Epidermal melanocyte (primary cell): ENCODE results near the gene DOCK4.

Source experiments
- DNase-seq: peaks from one replicate; pipeline ENCODE4 v3.0.0; 2011; ENCODE audit warnings: low spot score; ENCODE audit not compliant: insufficient read length

The DOCK4 gene

DNA sequence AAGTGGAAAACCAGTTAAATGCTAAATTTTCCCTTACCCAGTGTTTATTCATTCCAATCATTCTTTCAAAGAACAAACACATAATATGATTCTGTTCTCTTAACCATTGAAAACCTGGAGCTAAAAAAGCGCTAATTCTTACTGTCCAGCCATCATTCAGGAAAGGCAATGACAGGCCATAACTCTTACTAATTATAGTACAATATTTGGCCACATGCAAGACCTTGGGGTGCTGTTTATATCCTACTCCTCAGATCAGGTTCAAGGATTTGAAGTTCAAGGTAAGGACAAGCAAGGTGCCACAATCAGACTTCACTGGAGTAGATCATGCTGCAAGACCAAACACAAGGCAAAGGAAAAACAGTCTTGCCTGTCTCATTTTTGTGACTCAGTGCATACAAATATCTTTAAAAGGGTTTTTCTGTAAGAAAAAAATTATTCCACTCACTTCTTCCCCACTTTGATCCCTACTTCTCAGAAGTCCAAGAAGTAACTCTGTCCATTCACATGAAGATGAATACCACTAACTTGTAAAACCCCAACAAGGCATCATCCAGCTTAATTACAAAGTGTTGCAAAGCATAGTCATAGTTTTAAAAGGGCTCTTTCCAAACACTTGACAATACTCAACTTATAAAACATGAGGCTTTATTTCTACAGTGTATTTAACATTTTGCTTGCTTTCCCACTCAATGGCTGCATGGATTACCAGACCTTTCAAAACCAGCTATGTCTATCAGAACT lies 153.0 kb downstream of the DOCK4 start:
- DNase-seq = peak; percentile 26

GRCh38 chr7:112052498-112052897 lies 153.7 kb downstream of the DOCK4 start:
- no peak for DNase-seq

- DNase-seq = no peak
Measured at GRCh38 chr7:112050250-112050881, 155.8 kb downstream of the DOCK4 start.

DNA sequence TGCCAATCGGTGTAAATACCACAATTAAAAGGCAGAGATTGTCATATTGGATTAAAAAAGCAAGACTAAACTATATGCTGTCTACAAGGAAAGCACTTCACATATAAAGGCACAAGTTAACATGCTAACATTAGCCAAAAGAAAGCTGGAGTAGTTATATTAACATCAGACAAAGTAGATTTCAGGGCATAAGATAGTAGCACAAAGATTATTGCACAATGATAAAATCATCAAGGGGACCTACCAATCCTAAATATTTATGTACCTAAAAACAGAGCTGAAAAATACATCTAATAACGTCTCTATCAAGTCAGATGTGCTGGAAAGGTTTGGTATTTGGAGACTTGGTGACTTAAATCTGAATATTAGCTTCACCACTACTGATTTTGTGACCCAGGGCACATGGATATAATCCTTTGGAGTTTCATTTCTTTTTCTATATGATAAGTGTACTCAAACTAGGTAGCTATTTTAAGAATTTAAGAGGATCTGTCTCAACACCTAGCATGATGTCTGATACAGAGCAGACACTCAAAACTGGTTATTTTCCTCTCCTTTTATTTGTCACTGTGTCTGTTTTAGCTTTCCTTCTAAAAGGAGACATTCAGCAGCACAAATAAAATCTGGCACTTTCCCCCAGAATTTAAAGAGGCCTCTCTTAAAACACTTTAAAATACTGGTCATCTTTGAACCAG lies 156.5 kb downstream of the DOCK4 start:
- DNase-seq = no peak

- no peak for DNase-seq
Measured at GRCh38 chr7:112047421-112047820, 158.8 kb downstream of the DOCK4 start.

GRCh38 chr7:112045222-112045621 lies 161.0 kb downstream of the DOCK4 start:
- DNase-seq = no peak

DNA sequence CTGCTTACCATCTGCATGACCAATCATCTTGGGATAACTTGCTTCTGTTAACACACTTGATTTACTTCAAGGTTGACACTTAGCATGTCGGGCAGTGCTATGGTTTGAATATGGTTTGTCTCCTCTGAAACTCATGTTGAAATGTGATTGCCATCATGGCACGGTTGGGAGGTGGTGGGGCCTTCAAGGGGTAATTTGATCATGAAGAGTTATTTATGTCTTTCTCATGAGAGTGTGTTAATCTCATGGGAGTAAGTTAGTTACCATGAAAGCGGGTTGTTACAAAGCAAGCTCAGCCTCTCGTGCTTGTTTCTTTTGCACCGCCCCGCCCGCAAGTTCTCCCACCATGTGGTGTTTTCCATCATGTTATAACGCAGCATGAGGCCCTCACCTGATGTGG lies 163.6 kb downstream of the DOCK4 start:
- no peak for DNase-seq

- no peak for DNase-seq
Measured at GRCh38 chr7:112038353-112038752, 167.8 kb downstream of the DOCK4 start.

DNA sequence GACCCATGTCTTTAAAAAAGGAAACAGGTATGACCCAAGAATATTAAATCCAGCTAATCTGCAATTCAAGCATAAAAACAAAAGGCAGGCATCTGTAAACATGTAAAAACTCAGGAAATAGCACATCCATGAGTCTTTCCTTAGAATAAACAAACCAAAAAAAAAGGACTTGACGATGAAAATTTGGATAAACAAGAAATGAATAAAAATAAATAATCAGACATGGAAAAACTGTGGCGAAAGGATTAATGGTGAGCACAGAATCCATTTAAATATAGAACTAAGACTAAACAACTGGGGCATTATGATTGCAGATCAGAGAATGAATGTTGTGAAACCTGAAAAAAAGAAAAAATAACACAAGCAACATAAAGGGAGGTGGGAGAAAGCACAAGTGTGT lies 170.1 kb downstream of the DOCK4 start:
- DNase-seq = no peak

GRCh38 chr7:112031689-112032088 lies 174.5 kb downstream of the DOCK4 start:
- no peak for DNase-seq

GRCh38 chr7:112025556-112025955 lies 180.6 kb downstream of the DOCK4 start:
- DNase-seq = no peak

DNA sequence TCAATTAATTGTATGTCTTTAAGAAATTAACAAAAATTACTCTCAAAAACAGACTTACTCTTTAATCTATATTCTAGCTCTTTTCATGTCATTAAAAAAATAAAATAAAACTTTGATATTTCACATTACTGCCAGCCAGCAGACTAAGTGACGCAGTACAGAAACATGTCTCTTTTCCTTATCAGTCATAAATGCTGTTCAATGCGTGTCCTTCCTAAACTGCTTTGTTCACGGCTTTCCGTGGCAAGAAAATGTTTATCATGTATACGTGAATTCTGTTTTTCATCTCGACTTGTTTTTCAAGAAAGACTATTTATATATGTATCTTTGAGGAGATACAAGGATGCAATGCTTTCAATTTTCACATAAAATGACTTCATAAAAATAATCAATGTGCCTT lies 182.4 kb downstream of the DOCK4 start:
- no peak for DNase-seq

DNA sequence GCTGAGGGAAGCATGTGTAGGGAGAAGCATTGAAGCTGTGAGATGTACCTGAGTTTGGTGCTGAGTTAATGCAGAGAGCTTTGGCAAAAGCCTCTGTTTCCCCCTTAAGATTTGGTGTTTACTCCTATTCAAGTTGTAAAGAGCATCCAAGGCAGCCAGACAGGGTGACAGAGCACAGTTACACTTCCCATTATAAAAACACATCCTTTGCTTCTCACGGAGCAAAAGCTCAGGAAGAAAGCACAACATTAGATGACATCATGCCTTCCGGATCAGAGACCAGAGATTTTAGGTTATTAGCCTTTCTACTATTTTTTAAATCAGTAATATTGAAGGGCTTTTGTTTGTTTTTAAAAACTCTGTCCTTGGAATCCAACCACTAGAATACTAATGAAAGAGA lies 182.9 kb downstream of the DOCK4 start:
- DNase-seq = no peak

GRCh38 chr7:112022128-112022527 lies 184.1 kb downstream of the DOCK4 start:
- no peak for DNase-seq

GRCh38 chr7:112021379-112022044 lies 184.7 kb downstream of the DOCK4 start:
- DNase-seq = no peak

- no peak for DNase-seq
Measured at GRCh38 chr7:112020800-112021199, 185.4 kb downstream of the DOCK4 start.

DNA sequence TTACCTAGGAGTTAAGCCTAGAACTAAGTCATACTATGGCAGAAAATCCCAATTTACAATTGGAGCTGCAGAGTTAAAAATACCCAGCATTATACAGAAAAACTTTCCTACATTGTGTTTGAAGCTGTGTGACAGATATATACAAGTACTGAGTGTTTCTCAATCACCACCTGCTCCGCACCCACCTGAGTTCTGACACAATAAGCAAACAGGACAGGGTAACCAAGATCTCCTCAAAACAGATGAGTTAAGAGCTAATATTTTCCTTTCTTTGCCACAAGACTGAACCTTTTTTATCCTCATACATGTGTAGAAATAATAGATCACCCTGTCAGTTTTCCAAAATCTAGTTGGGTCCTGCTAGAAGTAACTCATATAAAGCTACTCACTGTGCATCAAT lies 186.3 kb downstream of the DOCK4 start:
- DNase-seq = no peak

GRCh38 chr7:112018305-112019030 lies 187.7 kb downstream of the DOCK4 start:
- DNase-seq = no peak

DNA sequence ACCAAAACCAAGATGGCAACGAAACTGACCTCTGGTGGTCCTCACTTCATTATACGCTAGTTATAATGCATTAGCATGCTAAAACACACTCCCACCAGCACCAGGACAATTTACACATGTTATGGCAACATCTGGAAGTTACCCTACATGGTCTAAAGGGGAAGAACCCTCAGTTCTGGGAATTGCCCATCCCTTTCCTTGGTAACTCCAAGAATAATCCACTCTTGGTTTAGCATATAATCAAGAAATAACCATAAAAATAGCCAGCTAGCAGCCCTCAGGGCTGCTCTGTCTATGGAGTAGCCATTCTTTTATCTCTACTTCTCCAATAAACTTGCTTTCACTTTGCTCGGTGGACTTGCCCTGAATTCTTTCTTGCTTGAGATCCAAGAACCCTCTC lies 191.1 kb downstream of the DOCK4 start:
- no peak for DNase-seq

DNA sequence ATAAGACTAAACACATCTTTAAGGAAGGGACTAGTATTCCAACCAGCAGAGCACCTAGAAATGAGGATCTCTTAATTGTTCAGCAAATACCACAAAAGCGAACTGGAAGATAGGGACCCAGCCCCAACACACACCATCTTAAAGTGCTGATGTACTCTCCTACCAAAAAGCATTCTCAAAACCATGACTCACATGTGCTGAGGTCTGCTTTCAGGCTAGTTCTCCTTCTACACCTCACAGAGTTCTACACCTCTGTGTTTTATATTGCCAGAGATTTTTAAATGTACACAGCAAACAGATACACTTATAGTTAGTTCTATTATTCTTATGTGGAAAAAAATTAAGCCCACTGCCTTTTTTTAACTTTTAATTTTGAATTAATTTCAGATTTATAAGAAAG lies 191.9 kb downstream of the DOCK4 start:
- no peak for DNase-seq

DNA sequence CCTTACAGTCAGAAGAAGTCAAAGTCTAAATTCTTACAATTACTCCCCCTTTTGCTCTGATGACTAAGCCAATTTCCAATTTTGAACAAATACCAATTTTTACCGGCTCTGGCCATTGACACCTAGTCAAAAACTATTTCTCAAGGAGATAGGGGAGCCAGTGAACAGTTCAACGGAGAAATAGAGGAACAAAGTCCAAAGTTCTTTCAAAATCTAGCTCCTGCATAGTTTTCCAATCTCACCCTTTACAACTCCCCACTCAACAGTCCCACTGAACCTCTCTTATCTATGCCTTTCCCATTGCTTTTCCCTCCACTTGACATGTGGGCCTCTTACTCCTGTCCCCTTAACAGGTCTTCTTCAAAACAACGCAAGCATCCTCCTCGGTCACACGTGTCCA lies 192.9 kb downstream of the DOCK4 start:
- no peak for DNase-seq
